Measurements from ENCODE around the gene PDIA2.
"Not testable (repeated sequence)": the region's sequence is repeated elsewhere in the genome, so short reads cannot be mapped to it uniquely, and the experiment has no call there.

PDIA2 gene

GRCh38 chr16:331181-331814 is 48.3 kb downstream of the PDIA2 start:
- DNase-seq (ENCODE audit: low spot score): not testable (repeated sequence)

GRCh38 chr16:333406-334094 is 50.6 kb downstream of the PDIA2 start:
- no peak for DNase-seq (ENCODE audit: low spot score)

GRCh38 chr16:334164-334832 is 51.3 kb downstream of the PDIA2 start:
- not testable (repeated sequence) for DNase-seq (ENCODE audit: low spot score)

GRCh38 chr16:334861-335632 is 52.1 kb downstream of the PDIA2 start:
- DNase-seq (ENCODE audit: low spot score): not testable (repeated sequence)

- no peak for DNase-seq (ENCODE audit: low spot score)
Observed at GRCh38 chr16:336269-336668, 53.3 kb downstream of the PDIA2 start.
